GM12892 (cell line): ENCODE measurements around the gene RPL31.

Source experiments
- DNase-seq: peaks from one replicate; pipeline ENCODE4 v3.0.0; 2011; ENCODE audit not compliant: insufficient read length
- FAIRE-seq: peaks from 2 replicates; lab custom pipeline; 2011; peaks lifted over from hg19 to GRCh38; lab: Jason Lieb, UNC
- POLR2A ChIP-seq: IDR thresholded peaks from 2 replicates; pipeline ENCODE4 v1.6.1; 2011; ENCODE audit warnings: low read depth, low read length, control low read depth
- POLR2AphosphoS5 ChIP-seq: IDR thresholded peaks from 2 replicates; pipeline ENCODE4 v1.6.1; 2011; ENCODE audit warnings: low read depth, low read length, control low read depth
- TAF1 ChIP-seq: IDR thresholded peaks from 2 replicates; pipeline ENCODE4 v1.6.1; 2011; ENCODE audit warnings: low read depth, mild to moderate bottlenecking, control low read depth, low read length, borderline replicate concordance

RPL31 gene

GRCh38 chr2:101003278-101003775, 1.2 kb downstream of the RPL31 start:
- DNase-seq (no peak), FAIRE-seq (no peak)
- TF ChIP-seq TAF1 = no peak
- no peak for TF ChIP-seq POLR2AphosphoS5
- TF ChIP-seq POLR2A = no peak

- DNase-seq = no peak
- peak; percentile 59; the same call in 1 of the 2 replicates for TF ChIP-seq POLR2A
- peak; percentile 45; the same call in 1 of the 2 replicates for TF ChIP-seq POLR2AphosphoS5
- TF ChIP-seq TAF1 = no peak
- no peak for FAIRE-seq
Observed at GRCh38 chr2:101004620-101005325, 2.7 kb downstream of the RPL31 start.

- no peak for DNase-seq
- TF ChIP-seq TAF1 (no peak), POLR2A (no peak)
- no peak for FAIRE-seq
Observed at GRCh38 chr2:101006065-101006715, 4.1 kb downstream of the RPL31 start.

- FAIRE-seq (no peak), DNase-seq (no peak)
- TF ChIP-seq POLR2A = peak; percentile 81
- no peak for TF ChIP-seq TAF1
- peak; percentile 89 for TF ChIP-seq POLR2AphosphoS5
Observed at GRCh38 chr2:101007415-101008345, 5.6 kb downstream of the RPL31 start.

GRCh38 chr2:101011152-101011551, 9.1 kb downstream of the RPL31 start:
- FAIRE-seq = no peak
- no peak for TF ChIP-seq POLR2A
- no peak for TF ChIP-seq TAF1
- no peak for TF ChIP-seq POLR2AphosphoS5
- DNase-seq = no peak

GRCh38 chr2:101012054-101012705, 10.1 kb downstream of the RPL31 start:
- no peak for FAIRE-seq
- no peak for DNase-seq

GRCh38 chr2:101012706-101013181, 10.7 kb downstream of the RPL31 start:
- TF ChIP-seq POLR2A (0 out of 2 replicates have a peak, but pooled peaks have one; percentile 10), TAF1 (no peak), POLR2AphosphoS5 (no peak)
- FAIRE-seq = no peak
- no peak for DNase-seq

More at GRCh38 chr2:101012054-101012705, 10.1 kb downstream of the RPL31 start:
- no peak for TF ChIP-seq POLR2AphosphoS5
- 0 out of 2 replicates have a peak, but pooled peaks have one; percentile 2 for TF ChIP-seq POLR2A
- no peak for TF ChIP-seq TAF1

GRCh38 chr2:101014264-101014857, 12.3 kb downstream of the RPL31 start:
- DNase-seq = no peak
- FAIRE-seq = no peak
- TF ChIP-seq POLR2A (no peak), POLR2AphosphoS5 (no peak), TAF1 (no peak)

GRCh38 chr2:101017371-101017770, 15.3 kb downstream of the RPL31 start:
- FAIRE-seq (no peak), DNase-seq (no peak)
- TF ChIP-seq POLR2AphosphoS5 (no peak), TAF1 (no peak), POLR2A (no peak)

GRCh38 chr2:101018934-101019333, 16.8 kb downstream of the RPL31 start:
- TF ChIP-seq TAF1 (no peak), POLR2A (no peak), POLR2AphosphoS5 (no peak)
- DNase-seq (no peak), FAIRE-seq (no peak)

GRCh38 chr2:101022221-101022620, 20.1 kb downstream of the RPL31 start:
- DNase-seq = no peak
- no peak for FAIRE-seq

More at GRCh38 chr2:101022221-101022620, 20.1 kb downstream of the RPL31 start:
- TF ChIP-seq TAF1 = no peak
- TF ChIP-seq POLR2A = no peak
- no peak for TF ChIP-seq POLR2AphosphoS5
